ENCODE measurements around the gene MED13L. TPM values are rescaled to one million over a fixed set of nuclear protein-coding genes. Genes with fewer than 3 reads are reported as not detected.

MED13L gene
- total and polyA plus RNA-seq, 2 of the 4 experiments (the other 2 are of a cell fraction): 17.9 to 49.1 TPM

DNA sequence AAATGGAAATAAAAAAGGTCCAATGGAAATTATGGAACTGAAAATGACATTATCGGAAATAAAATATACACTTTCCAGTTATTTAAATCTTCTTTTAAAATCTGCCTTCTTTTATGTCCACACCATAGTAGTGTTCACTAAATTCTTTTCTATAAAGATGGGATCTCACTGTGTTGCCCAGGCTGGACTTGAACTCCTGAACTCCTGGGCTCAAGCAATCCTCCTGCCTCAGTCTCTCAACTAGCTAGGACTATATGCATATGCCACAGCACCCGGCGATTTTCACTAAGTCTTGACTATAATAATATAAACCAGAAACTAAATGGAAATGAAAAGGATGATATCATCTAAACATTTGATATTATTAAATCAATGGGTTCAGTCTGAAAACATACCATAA is 188.4 kb downstream of the MED13L start:
- H2AK9ac ChIP-seq (replicated peaks; ENCODE audit: low read depth, low read length, poor library complexity): no peak overlapping the region
- no peak overlapping the region for H3K23ac ChIP-seq (ENCODE audit: low read depth, low read length)
- H3K4me3 ChIP-seq (ENCODE audit: insufficient read depth, low read depth, low read length): no peak overlapping the region
- H4K91ac ChIP-seq (ENCODE audit: insufficient read depth, low read depth, low read length): no peak overlapping the region
- in situ Hi-C loops (cut with MboI; ENCODE audit: low sequenced_read_pairs): no loop called here
- no peak overlapping the region for H3K14ac ChIP-seq (replicated peaks; ENCODE audit: low read depth, low read length)
- no peak overlapping the region for H3K27ac ChIP-seq (ENCODE audit: insufficient read depth, low read length)
- peaks cover 19 to 53% of the 10 kb centered on the region in 2 experiments for H3K79me1 ChIP-seq (ENCODE audit: low read depth in 1 of 2, low read length in 2 of 2)
- peaks cover 21% of the 10 kb centered on the region for H4K20me1 ChIP-seq (ENCODE audit: insufficient read depth, low read length)
- H3K27me3 ChIP-seq (ENCODE audit: control insufficient read depth, insufficient read depth, low read length): no peaks in the 10 kb centered on the region
- WGBS, 2 experiments (ENCODE audit: extremely low coverage in 2 of 2, insufficient read length in 1 of 2): no CpG with 5 or more reads among the region's 3 CpGs
- H3K4ac ChIP-seq (ENCODE audit: low read depth, low read length): no peak overlapping the region
- H3K18ac ChIP-seq (ENCODE audit: low read depth, low read length): no peak overlapping the region
- no peak overlapping the region for H2BK5ac ChIP-seq (ENCODE audit: low read depth, low read length, poor library complexity, severe bottlenecking)
- H2BK15ac ChIP-seq (ENCODE audit: low read depth, low read length): no peak overlapping the region
- H3K4me2 ChIP-seq (ENCODE audit: low read depth, low read length): no peak overlapping the region
- no peak overlapping the region for H2BK20ac ChIP-seq (ENCODE audit: low read depth, low read length)
- H3K4me1 ChIP-seq (ENCODE audit: control insufficient read depth, insufficient read depth, low read length): peaks cover 3% of the 10 kb centered on the region
- H2BK120ac ChIP-seq (ENCODE audit: low read depth, low read length): no peak overlapping the region
- ChIA-PET CTCF (interaction anchor here (0.7 kb wide), 1 partner anchor 10 kb away, joined by 3 read pairs; no protein-coding TSS in a partner anchor), POLR2A (ENCODE audit: unreplicated experiment) (no interaction called here)
- H2AFZ ChIP-seq (replicated peaks; ENCODE audit: low read length, poor library complexity): no peak overlapping the region
- ATAC-seq (ENCODE audit: low read depth) (no peak), DNase-seq (peak; percentile 35)
- no peak overlapping the region for H3K9ac ChIP-seq (ENCODE audit: low read depth, low read length)
- intact Hi-C loops (cut with micrococcal nuclease): no loop called here
- TF ChIP-seq NFE2L2 (IDR thresholded peaks at IDR 0.05; ENCODE audit: low read depth, low read length): no peak
- TF ChIP-seq RFX5 (IDR thresholded peaks at IDR 0.05; ENCODE audit: low read depth, low read length): no peak
- TF ChIP-seq SMC3 (IDR thresholded peaks at IDR 0.05; ENCODE audit: low read depth, low read length): no peak
- TF ChIP-seq POLR2A (IDR thresholded peaks at IDR 0.05; ENCODE audit: low read depth, low read length): no peak
- TF ChIP-seq CHD1 (IDR thresholded peaks at IDR 0.05; ENCODE audit: low read depth, low read length): no peak
- no peak for TF ChIP-seq MXI1 (IDR thresholded peaks at IDR 0.05; ENCODE audit: borderline replicate concordance, low read depth, low read length)
- TF ChIP-seq, protein P1, sequence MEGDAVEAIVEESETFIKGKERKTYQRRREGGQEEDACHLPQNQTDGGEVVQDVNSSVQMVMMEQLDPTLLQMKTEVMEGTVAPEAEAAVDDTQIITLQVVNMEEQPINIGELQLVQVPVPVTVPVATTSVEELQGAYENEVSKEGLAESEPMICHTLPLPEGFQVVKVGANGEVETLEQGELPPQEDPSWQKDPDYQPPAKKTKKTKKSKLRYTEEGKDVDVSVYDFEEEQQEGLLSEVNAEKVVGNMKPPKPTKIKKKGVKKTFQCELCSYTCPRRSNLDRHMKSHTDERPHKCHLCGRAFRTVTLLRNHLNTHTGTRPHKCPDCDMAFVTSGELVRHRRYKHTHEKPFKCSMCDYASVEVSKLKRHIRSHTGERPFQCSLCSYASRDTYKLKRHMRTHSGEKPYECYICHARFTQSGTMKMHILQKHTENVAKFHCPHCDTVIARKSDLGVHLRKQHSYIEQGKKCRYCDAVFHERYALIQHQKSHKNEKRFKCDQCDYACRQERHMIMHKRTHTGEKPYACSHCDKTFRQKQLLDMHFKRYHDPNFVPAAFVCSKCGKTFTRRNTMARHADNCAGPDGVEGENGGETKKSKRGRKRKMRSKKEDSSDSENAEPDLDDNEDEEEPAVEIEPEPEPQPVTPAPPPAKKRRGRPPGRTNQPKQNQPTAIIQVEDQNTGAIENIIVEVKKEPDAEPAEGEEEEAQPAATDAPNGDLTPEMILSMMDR (conservative IDR thresholded peaks at IDR 0.05; ENCODE audit: low read depth, low read length): no peak
- no peak for TF ChIP-seq USF2 (IDR thresholded peaks at IDR 0.05; ENCODE audit: low read depth, low read length)
- no peak for TF ChIP-seq CEBPB (IDR thresholded peaks at IDR 0.05; ENCODE audit: low read depth, low read length)
- no peak for TF ChIP-seq BHLHE40 (IDR thresholded peaks at IDR 0.05; ENCODE audit: low read depth, low read length)
- no peak for TF ChIP-seq MAFK (IDR thresholded peaks at IDR 0.05; ENCODE audit: low read depth, low read length)
- TF ChIP-seq MAZ (IDR thresholded peaks at IDR 0.05; ENCODE audit: borderline replicate concordance, low read depth, low read length): no peak
- TF ChIP-seq RCOR1 (IDR thresholded peaks at IDR 0.05; ENCODE audit: insufficient replicate concordance, low read length): no peak
- no peak for TF ChIP-seq RAD21 (IDR thresholded peaks at IDR 0.05; ENCODE audit: low read length)
- no peak for TF ChIP-seq ELK1 (IDR thresholded peaks at IDR 0.05; ENCODE audit: borderline replicate concordance, low read depth, low read length)
- no peak for TF ChIP-seq FOS (IDR thresholded peaks at IDR 0.05; ENCODE audit: low read depth, low read length)
- dilution Hi-C loops (cut with HindIII; ENCODE audit: low sequenced_read_pairs, unreplicated experiment): no loop called here
- H4K5ac ChIP-seq (ENCODE audit: low read depth, low read length): no peak overlapping the region
- no TSS peak for BruUV-seq (replicated peaks)
- peaks cover 10% of the 10 kb centered on the region for H3K9me1 ChIP-seq (ENCODE audit: insufficient read depth, low read length)
- H3K9me3 ChIP-seq (ENCODE audit: control insufficient read depth, insufficient read depth, low read length): no peaks in the 10 kb centered on the region
- H4K8ac ChIP-seq (ENCODE audit: low read depth in 2 of 2, low read length in 2 of 2): no peak overlapping the region
- H2AK5ac ChIP-seq (ENCODE audit: low read depth, low read length): no peak overlapping the region
- no peaks in the 10 kb centered on the region for H3K36me3 ChIP-seq (ENCODE audit: control insufficient read depth, insufficient read depth, low read length)
- H3K56ac ChIP-seq (ENCODE audit: extremely low read depth, insufficient read depth, low read length): no peak overlapping the region
